Measurements from ENCODE around the gene ZNF212.
"Not testable (repeated sequence)": the region's sequence is repeated elsewhere in the genome, so short reads cannot be mapped to it uniquely, and the experiment has no call there.

The ZNF212 gene

GRCh38 chr7:149245744-149246143 lies 6.3 kb downstream of the ZNF212 start:
- H3K4me3 ChIP-seq (ENCODE audit: low read length), result no peak overlapping the region
- peaks cover 9% of the 10 kb centered on the region; the same call in 1 of the 2 replicates for H3K9me3 ChIP-seq (ENCODE audit: insufficient read depth, low read length)
- H3K27ac ChIP-seq (ENCODE audit: low read length), result no peak overlapping the region
- peaks cover 32% of the 10 kb centered on the region for H3K79me2 ChIP-seq (ENCODE audit: low read length)
- no peak overlapping the region for H2AFZ ChIP-seq (ENCODE audit: low read depth, low read length)
- no peak overlapping the region for H3K9ac ChIP-seq (ENCODE audit: low read length)
- peaks cover 21% of the 10 kb centered on the region for H3K36me3 ChIP-seq (replicated peaks; ENCODE audit: low read depth, low read length)
- H3K27me3 ChIP-seq (ENCODE audit: low read depth, low read length), result no peaks in the 10 kb centered on the region
- no peak for TF ChIP-seq EZH2phosphoT487 (IDR thresholded peaks at IDR 0.05; ENCODE audit: low read depth)
- TF ChIP-seq, protein P1, sequence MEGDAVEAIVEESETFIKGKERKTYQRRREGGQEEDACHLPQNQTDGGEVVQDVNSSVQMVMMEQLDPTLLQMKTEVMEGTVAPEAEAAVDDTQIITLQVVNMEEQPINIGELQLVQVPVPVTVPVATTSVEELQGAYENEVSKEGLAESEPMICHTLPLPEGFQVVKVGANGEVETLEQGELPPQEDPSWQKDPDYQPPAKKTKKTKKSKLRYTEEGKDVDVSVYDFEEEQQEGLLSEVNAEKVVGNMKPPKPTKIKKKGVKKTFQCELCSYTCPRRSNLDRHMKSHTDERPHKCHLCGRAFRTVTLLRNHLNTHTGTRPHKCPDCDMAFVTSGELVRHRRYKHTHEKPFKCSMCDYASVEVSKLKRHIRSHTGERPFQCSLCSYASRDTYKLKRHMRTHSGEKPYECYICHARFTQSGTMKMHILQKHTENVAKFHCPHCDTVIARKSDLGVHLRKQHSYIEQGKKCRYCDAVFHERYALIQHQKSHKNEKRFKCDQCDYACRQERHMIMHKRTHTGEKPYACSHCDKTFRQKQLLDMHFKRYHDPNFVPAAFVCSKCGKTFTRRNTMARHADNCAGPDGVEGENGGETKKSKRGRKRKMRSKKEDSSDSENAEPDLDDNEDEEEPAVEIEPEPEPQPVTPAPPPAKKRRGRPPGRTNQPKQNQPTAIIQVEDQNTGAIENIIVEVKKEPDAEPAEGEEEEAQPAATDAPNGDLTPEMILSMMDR (IDR thresholded peaks at IDR 0.05; ENCODE audit: low read depth, low read length), result no peak
- H4K20me1 ChIP-seq (ENCODE audit: insufficient read depth, low read length), result no peaks in the 10 kb centered on the region
- peaks cover 20% of the 10 kb centered on the region for H3K4me1 ChIP-seq (ENCODE audit: low read length)
- H3K4me2 ChIP-seq (ENCODE audit: low read length), result no peak overlapping the region

DNA sequence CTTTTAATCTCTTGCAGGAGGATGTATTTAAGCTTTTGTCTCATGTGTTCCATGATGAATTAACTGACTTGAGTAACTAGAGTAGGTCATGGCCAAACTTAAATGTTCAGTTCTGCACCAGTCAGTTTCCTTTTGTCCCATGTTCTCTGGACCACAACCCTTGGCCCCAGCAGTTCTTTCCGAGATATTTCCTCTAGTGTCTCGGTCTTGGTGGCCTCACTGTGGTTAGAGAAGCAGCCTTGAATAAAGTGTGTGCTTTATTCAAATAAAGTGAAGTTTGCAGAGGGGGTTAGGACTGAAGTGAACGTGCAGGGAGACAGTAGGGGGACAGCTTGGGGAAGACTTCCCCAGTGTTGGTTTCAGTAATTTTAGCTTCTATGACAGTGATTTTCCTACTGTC lies 9.3 kb downstream of the ZNF212 start:
- Histone ChIP-seq H3K9me3 (ENCODE audit: insufficient read depth, low read length) (no peaks in the 10 kb centered on the region), H3K27me3 (ENCODE audit: low read depth, low read length) (no peaks in the 10 kb centered on the region), H3K9ac (ENCODE audit: low read length) (peak overlapping the region; percentile 19; the same call in 1 of the 2 replicates), H3K79me2 (ENCODE audit: low read length) (peaks cover 16% of the 10 kb centered on the region), H3K4me3 (ENCODE audit: low read length) (peak overlapping the region; percentile 31; the same call in 1 of the 2 replicates), H3K4me2 (ENCODE audit: low read length) (peak overlapping the region; percentile 69), H2AFZ (ENCODE audit: low read depth, low read length) (no peak overlapping the region), H3K36me3 (replicated peaks; ENCODE audit: low read depth, low read length) (peaks cover 9% of the 10 kb centered on the region), H3K27ac (ENCODE audit: low read length) (peak overlapping the region; percentile 50), H3K4me1 (ENCODE audit: low read length) (peaks cover 19% of the 10 kb centered on the region), H4K20me1 (ENCODE audit: insufficient read depth, low read length) (no peaks in the 10 kb centered on the region)
- TF ChIP-seq, protein P1 (IDR thresholded peaks at IDR 0.05; ENCODE audit: low read depth, low read length), result no peak
- no peak for TF ChIP-seq EZH2phosphoT487 (IDR thresholded peaks at IDR 0.05; ENCODE audit: low read depth)

- H3K79me2 ChIP-seq (ENCODE audit: low read length), result peaks cover 16% of the 10 kb centered on the region
- H4K20me1 ChIP-seq (ENCODE audit: insufficient read depth, low read length); H3K4me2 ChIP-seq (ENCODE audit: low read length); H2AFZ ChIP-seq (ENCODE audit: low read depth, low read length); H3K27ac ChIP-seq (ENCODE audit: low read length); H3K4me3 ChIP-seq (ENCODE audit: low read length); H3K9me3 ChIP-seq (ENCODE audit: insufficient read depth, low read length); H3K27me3 ChIP-seq (ENCODE audit: low read depth, low read length); H3K9ac ChIP-seq (ENCODE audit: low read length): not testable (repeated sequence)
- H3K4me1 ChIP-seq (ENCODE audit: low read length), result peaks cover 19% of the 10 kb centered on the region
- peaks cover 20% of the 10 kb centered on the region for H3K36me3 ChIP-seq (replicated peaks; ENCODE audit: low read depth, low read length)
These were observed 10.7 kb downstream of the ZNF212 start for GRCh38 chr7:149250151-149250550.

DNA sequence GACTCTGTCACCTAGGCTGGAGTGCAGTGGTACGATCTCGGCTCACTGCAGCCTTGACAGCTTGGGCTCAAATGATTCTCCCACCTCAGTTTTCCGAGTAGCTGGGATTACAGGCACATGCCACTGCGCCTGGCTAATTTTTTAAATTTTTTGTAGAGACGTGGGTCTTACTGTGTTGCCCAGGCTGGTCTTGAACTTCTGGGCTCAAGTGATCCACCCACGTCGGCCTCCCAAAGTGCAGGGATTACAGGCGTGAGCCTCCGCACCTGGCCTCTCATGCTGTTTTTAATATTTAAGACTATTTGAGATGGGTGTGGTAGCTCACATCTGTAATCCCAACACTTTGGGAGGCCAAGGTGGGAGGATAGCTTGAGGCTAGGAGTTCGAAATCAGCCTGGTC lies 12.1 kb downstream of the ZNF212 start:
- not testable (repeated sequence) for H2AFZ ChIP-seq (ENCODE audit: low read depth, low read length)

GRCh38 chr7:149252378-149252777 lies 12.9 kb downstream of the ZNF212 start:
- H2AFZ ChIP-seq (ENCODE audit: low read depth, low read length), result no peak overlapping the region
- TF ChIP-seq EZH2phosphoT487 (IDR thresholded peaks at IDR 0.05; ENCODE audit: low read depth), result no peak
- TF ChIP-seq, protein P1 (IDR thresholded peaks at IDR 0.05; ENCODE audit: low read depth, low read length), result no peak
- no peak overlapping the region for H3K27ac ChIP-seq (ENCODE audit: low read length)
- H3K4me1 ChIP-seq (ENCODE audit: low read length), result peaks cover 19% of the 10 kb centered on the region
- H3K4me2 ChIP-seq (ENCODE audit: low read length), result no peak overlapping the region
- no peaks in the 10 kb centered on the region for H4K20me1 ChIP-seq (ENCODE audit: insufficient read depth, low read length)
- peaks cover 25% of the 10 kb centered on the region for H3K36me3 ChIP-seq (replicated peaks; ENCODE audit: low read depth, low read length)
- H3K4me3 ChIP-seq (ENCODE audit: low read length), result no peak overlapping the region
- H3K27me3 ChIP-seq (ENCODE audit: low read depth, low read length), result no peaks in the 10 kb centered on the region
- H3K9me3 ChIP-seq (ENCODE audit: insufficient read depth, low read length), result no peaks in the 10 kb centered on the region
- peaks cover 12% of the 10 kb centered on the region for H3K79me2 ChIP-seq (ENCODE audit: low read length)
- H3K9ac ChIP-seq (ENCODE audit: low read length), result no peak overlapping the region

More for the DNA sequence above, 12.1 kb downstream of the ZNF212 start:
- peaks cover 12% of the 10 kb centered on the region for H3K79me2 ChIP-seq (ENCODE audit: low read length)
- not testable (repeated sequence) for H3K27ac ChIP-seq (ENCODE audit: low read length); H3K4me2 ChIP-seq (ENCODE audit: low read length); H3K9ac ChIP-seq (ENCODE audit: low read length); H3K9me3 ChIP-seq (ENCODE audit: insufficient read depth, low read length); H3K27me3 ChIP-seq (ENCODE audit: low read depth, low read length); H3K4me3 ChIP-seq (ENCODE audit: low read length); H4K20me1 ChIP-seq (ENCODE audit: insufficient read depth, low read length)
- H3K4me1 ChIP-seq (ENCODE audit: low read length), result peaks cover 19% of the 10 kb centered on the region
- peaks cover 25% of the 10 kb centered on the region for H3K36me3 ChIP-seq (replicated peaks; ENCODE audit: low read depth, low read length)
